PC-3 (cell line): ENCODE results near the gene WDR90.

Experiments used
- EZH2 ChIP-seq: fragments of 300-600 bp; sonication (generic); IDR thresholded peaks from one replicate; pipeline ENCODE4 v1.6.1; 2017; ENCODE audit warnings: antibody characterized with exemption, mild to moderate bottlenecking, low read length; ENCODE audit not compliant: unreplicated experiment
- TF ChIP-seq, protein P1 (sequence below): fragments of 300-600 bp; sonication (generic); conservative IDR thresholded peaks from 2 replicates; pipeline ENCODE4 v1.5.1; 2017; ENCODE audit warnings: antibody characterized with exemption, low read depth, mild to moderate bottlenecking, low read length

DNA sequence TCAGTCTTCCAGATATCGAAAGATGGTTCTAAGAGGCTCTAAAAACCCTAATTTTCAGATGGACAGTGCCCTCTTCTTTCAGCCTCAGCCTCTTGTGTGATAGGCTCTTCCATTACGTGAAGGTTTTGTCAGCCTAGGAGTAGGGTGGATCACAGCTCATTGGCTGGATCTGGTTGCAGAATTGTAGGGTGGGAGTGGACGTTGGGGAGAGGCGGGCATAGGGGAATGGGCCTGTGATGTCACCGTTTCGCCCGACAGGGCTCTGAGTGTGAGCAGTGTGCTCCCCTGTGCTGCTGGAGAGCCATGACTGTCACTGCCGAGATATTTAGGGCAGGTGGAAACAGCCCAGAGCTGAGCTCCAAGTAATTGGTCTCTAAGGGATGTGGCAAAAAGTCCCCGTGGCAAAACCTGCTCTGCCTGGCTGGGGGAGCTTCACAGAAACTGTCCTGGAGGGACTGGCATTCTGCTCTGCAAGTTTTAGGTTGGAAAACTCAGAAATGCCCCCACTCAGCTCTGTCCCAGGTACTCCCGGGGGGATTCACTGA lies 24.6 kb upstream of the WDR90 start:
- TF ChIP-seq, protein P1, sequence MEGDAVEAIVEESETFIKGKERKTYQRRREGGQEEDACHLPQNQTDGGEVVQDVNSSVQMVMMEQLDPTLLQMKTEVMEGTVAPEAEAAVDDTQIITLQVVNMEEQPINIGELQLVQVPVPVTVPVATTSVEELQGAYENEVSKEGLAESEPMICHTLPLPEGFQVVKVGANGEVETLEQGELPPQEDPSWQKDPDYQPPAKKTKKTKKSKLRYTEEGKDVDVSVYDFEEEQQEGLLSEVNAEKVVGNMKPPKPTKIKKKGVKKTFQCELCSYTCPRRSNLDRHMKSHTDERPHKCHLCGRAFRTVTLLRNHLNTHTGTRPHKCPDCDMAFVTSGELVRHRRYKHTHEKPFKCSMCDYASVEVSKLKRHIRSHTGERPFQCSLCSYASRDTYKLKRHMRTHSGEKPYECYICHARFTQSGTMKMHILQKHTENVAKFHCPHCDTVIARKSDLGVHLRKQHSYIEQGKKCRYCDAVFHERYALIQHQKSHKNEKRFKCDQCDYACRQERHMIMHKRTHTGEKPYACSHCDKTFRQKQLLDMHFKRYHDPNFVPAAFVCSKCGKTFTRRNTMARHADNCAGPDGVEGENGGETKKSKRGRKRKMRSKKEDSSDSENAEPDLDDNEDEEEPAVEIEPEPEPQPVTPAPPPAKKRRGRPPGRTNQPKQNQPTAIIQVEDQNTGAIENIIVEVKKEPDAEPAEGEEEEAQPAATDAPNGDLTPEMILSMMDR, result no peak
- no peak for TF ChIP-seq EZH2
